ENCODE data around the gene TCF15. TPM values are rescaled to one million over a fixed set of nuclear protein-coding genes. Genes with fewer than 3 reads are reported as not detected.

Gene TCF15
- total RNA-seq, 1 experiment from 2014 or later: 0.40 TPM

DNA sequence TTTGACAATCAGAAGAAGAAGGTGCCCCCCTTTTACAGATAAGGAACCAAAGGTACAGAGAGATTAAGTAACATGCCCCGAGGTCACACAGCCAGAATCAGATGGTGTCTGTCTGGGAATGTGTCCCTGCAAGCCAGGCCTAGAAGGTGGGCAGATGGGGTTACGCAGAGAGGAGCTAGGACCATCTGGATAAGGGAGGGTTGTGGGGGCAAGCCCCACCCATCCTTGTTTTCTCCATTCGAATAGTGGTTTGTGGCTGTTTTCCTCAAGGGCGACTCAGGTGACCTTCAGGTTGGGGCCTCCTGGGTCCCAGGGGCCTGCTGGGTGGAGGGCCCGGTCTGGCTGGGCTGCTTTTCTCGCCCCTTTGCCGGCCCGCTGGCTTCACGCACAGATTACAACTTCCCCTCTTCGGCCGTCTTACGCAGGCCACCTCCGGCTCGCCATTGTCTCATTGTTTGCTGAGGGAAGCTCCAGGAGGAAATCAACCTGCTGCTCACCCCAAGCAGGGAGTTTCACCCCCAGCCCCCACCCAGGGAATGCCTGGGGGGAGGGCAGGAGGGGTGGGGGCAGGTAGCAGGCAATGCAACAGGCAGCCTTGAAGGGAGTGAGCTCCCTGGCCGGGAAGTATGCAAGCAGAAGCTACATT lies 35.7 kb downstream of the TCF15 start:
- H3K9me3 ChIP-seq (ENCODE audit: low read length): no peaks in the 10 kb centered on the region
- ATAC-seq (no peak), DNase-seq (no peak)
- BruUV-seq (replicated peaks): no TSS peak
- H3K4me3 ChIP-seq (ENCODE audit: low read length): no peak overlapping the region
- POLR2A ChIA-PET (ENCODE audit: unreplicated experiment): no interaction called here
- TF ChIP-seq CTCF (conservative IDR thresholded peaks at IDR 0.05; ENCODE audit: low read depth, low read length) (no peak), EZH2 (IDR thresholded peaks at IDR 0.05; ENCODE audit: low read length, unreplicated experiment) (no peak), EZH2phosphoT487 (IDR thresholded peaks at IDR 0.05; ENCODE audit: borderline replicate concordance, low read length) (no peak)
- CTCF ChIA-PET: no interaction called here
- H3K9ac ChIP-seq (ENCODE audit: low read length): no peak overlapping the region
- no peaks in the 10 kb centered on the region for H3K36me3 ChIP-seq (ENCODE audit: low read depth, low read length)
- H4K20me1 ChIP-seq (ENCODE audit: low read length): no peaks in the 10 kb centered on the region
- intact Hi-C loops (cut with micrococcal nuclease): no loop called here
- no peak overlapping the region for H3K27ac ChIP-seq (ENCODE audit: low read length)
- H3K27me3 ChIP-seq (ENCODE audit: low read length): peaks cover 34% of the 10 kb centered on the region
- no peaks in the 10 kb centered on the region for H3K79me2 ChIP-seq (ENCODE audit: low read length)
- no peak overlapping the region for H2AFZ ChIP-seq (ENCODE audit: low read length)
- H3K4me2 ChIP-seq (ENCODE audit: low read length): no peak overlapping the region
- no peaks in the 10 kb centered on the region for H3K9me2 ChIP-seq (replicated peaks; ENCODE audit: low read length)
- no peaks in the 10 kb centered on the region for H3K4me1 ChIP-seq (ENCODE audit: insufficient read depth, low read length)
- H3F3A ChIP-seq (ENCODE audit: low read length, unreplicated experiment): no peaks in the 10 kb centered on the region

GRCh38 chr20:573414-574296 lies 36.5 kb downstream of the TCF15 start:
- Histone ChIP-seq H3K9me2 (replicated peaks; ENCODE audit: low read length) (no peaks in the 10 kb centered on the region), H3K4me2 (ENCODE audit: low read length) (no peak overlapping the region), H4K20me1 (ENCODE audit: low read length) (no peaks in the 10 kb centered on the region), H2AFZ (ENCODE audit: low read length) (no peak overlapping the region), H3K79me2 (ENCODE audit: low read length) (no peaks in the 10 kb centered on the region), H3K36me3 (ENCODE audit: low read depth, low read length) (no peaks in the 10 kb centered on the region), H3K27me3 (ENCODE audit: low read length) (peaks cover 34% of the 10 kb centered on the region), H3K4me3 (ENCODE audit: low read length) (no peak overlapping the region), H3K9me3 (ENCODE audit: low read length) (no peaks in the 10 kb centered on the region), H3F3A (ENCODE audit: low read length, unreplicated experiment) (no peaks in the 10 kb centered on the region), H3K4me1 (ENCODE audit: insufficient read depth, low read length) (no peaks in the 10 kb centered on the region), H3K9ac (ENCODE audit: low read length) (no peak overlapping the region), H3K27ac (ENCODE audit: low read length) (no peak overlapping the region)
- no TSS peak for BruUV-seq (replicated peaks)
- DNase-seq (no peak), ATAC-seq (no peak)
- TF ChIP-seq CTCF (conservative IDR thresholded peaks at IDR 0.05; ENCODE audit: low read depth, low read length) (no peak), EZH2phosphoT487 (IDR thresholded peaks at IDR 0.05; ENCODE audit: borderline replicate concordance, low read length) (no peak), EZH2 (IDR thresholded peaks at IDR 0.05; ENCODE audit: low read length, unreplicated experiment) (no peak)
- CTCF ChIA-PET: no interaction called here
- POLR2A ChIA-PET (ENCODE audit: unreplicated experiment): no interaction called here
- intact Hi-C loops (cut with micrococcal nuclease): no loop called here

- no peaks in the 10 kb centered on the region for H3K79me2 ChIP-seq (ENCODE audit: low read length)
- H3K27ac ChIP-seq (ENCODE audit: low read length): no peak overlapping the region
- no peaks in the 10 kb centered on the region for H3K4me1 ChIP-seq (ENCODE audit: insufficient read depth, low read length)
- TF ChIP-seq EZH2 (IDR thresholded peaks at IDR 0.05; ENCODE audit: low read length, unreplicated experiment) (no peak), CTCF (conservative IDR thresholded peaks at IDR 0.05; ENCODE audit: low read depth, low read length) (no peak), EZH2phosphoT487 (IDR thresholded peaks at IDR 0.05; ENCODE audit: borderline replicate concordance, low read length) (no peak)
- H3K4me2 ChIP-seq (ENCODE audit: low read length): no peak overlapping the region
- CTCF ChIA-PET: no interaction called here
- no peak for DNase-seq
- POLR2A ChIA-PET (ENCODE audit: unreplicated experiment): no interaction called here
- no TSS peak for BruUV-seq (replicated peaks)
- H3K36me3 ChIP-seq (ENCODE audit: low read depth, low read length): no peaks in the 10 kb centered on the region
- H4K20me1 ChIP-seq (ENCODE audit: low read length): no peaks in the 10 kb centered on the region
- intact Hi-C loops (cut with micrococcal nuclease): no loop called here
- H3K9me3 ChIP-seq (ENCODE audit: low read length): no peaks in the 10 kb centered on the region
- H2AFZ ChIP-seq (ENCODE audit: low read length): no peak overlapping the region
- no peak overlapping the region for H3K4me3 ChIP-seq (ENCODE audit: low read length)
- no peak overlapping the region for H3K9ac ChIP-seq (ENCODE audit: low read length)
- H3K9me2 ChIP-seq (replicated peaks; ENCODE audit: low read length): no peaks in the 10 kb centered on the region
- H3K27me3 ChIP-seq (ENCODE audit: low read length): peaks cover 34% of the 10 kb centered on the region
- H3F3A ChIP-seq (ENCODE audit: low read length, unreplicated experiment): no peaks in the 10 kb centered on the region
- ATAC-seq: no peak
Measured at GRCh38 chr20:572727-573126, 37.4 kb downstream of the TCF15 start.
